Peyer's patch (tissue), 4 donors: ENCODE results near the gene USP24. TPM values are rescaled to one million over a fixed set of nuclear protein-coding genes. Genes with fewer than 3 reads are reported as not detected.

Experiments
- DNase-seq, 3 donors: peaks; one replicate each; pipeline ENCODE4 v3.0.0-alpha.2; 2017 to 2019
- H3K27ac ChIP-seq, 4 donors: fragments of 200-600 bp; sonication (generic); one replicate each; pipeline ENCODE4 v1.5.1; 2016 to 2019
- H3K27me3 ChIP-seq, 2 donors: fragments of 200-600 bp; sonication (generic); one replicate each; pipeline ENCODE4 v1.5.1; 2019
- H3K36me3 ChIP-seq, 3 donors: fragments of 200-600 bp; sonication (generic); one replicate each; pipeline ENCODE4 v1.5.1; 2016 to 2019
- H3K4me1 ChIP-seq, 4 donors: fragments of 200-600 bp; sonication (generic); one replicate each; pipeline ENCODE4 v1.5.1; 2016 to 2019
- H3K4me3 ChIP-seq, 4 donors: fragments of 200-600 bp; sonication (generic); 1 replicate in 3 of 4; 2 replicates in 1 of 4; pipeline ENCODE4 v1.5.1; 2016 to 2019; ENCODE audit warnings: mild to moderate bottlenecking in 1 of 4
- H3K9me3 ChIP-seq, 4 donors: fragments of 200-600 bp; sonication (generic); one replicate each; pipeline ENCODE4 v1.5.1; 2016 to 2019; ENCODE audit warnings: mild to moderate bottlenecking in 1 of 4
- POLR2A ChIP-seq, 2 donors: fragments of 450-650 bp; IDR thresholded peaks; one replicate each; pipeline ENCODE4 v1.5.1; 2017; ENCODE audit warnings: antibody characterized with exemption in 2 of 2, mild to moderate bottlenecking in 2 of 2, moderate library complexity in 2 of 2
- total RNA-seq, 4 donors: library from RNA; depleted of rRNA; stranded (reverse); fragments of >200 nt; gene quantifications; one replicate each; pipeline ENCODE4 v1.1.0, GENCODE V29; 2016
- TF ChIP-seq, protein P1 (sequence below), 6 experiments: fragments of 450-650 bp in 4 of 6; fragments of 200-600 bp in 2 of 6; sonication (generic) in 1 of 6; IDR thresholded peaks; one replicate each; pipeline ENCODE4 v1.5.1; 2017 to 2019; ENCODE audit warnings: antibody characterized with exemption in 6 of 6, mild to moderate bottlenecking in 3 of 6, moderate library complexity in 1 of 6

Gene USP24
- total RNA-seq, 4 donors from 2014 or later = 37.1 to 130 (median 47.0) TPM

DNA sequence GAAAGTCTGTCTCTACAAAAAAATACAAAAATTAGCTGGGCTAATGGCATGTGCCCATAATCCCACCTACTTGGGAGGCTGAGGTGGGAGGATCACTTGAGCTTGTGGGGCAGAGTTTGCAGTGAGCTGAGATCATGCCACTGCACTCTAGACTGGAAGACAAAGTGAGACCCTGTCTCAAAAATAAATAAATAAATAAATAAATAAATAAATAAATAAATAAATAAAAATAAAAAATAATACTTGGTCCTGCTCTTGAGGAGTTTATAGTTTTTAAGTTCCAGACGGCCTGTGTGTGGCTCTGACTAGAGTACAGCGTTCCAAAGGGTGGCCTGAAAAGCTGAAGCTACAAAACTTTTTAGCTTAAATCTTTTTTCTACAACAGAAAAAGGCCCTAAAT lies 140.7 kb downstream of the USP24 start:
- H3K36me3 ChIP-seq = peaks cover 0 to 95% (median 0%) of the 10 kb centered on the region in 3 donors

DNA sequence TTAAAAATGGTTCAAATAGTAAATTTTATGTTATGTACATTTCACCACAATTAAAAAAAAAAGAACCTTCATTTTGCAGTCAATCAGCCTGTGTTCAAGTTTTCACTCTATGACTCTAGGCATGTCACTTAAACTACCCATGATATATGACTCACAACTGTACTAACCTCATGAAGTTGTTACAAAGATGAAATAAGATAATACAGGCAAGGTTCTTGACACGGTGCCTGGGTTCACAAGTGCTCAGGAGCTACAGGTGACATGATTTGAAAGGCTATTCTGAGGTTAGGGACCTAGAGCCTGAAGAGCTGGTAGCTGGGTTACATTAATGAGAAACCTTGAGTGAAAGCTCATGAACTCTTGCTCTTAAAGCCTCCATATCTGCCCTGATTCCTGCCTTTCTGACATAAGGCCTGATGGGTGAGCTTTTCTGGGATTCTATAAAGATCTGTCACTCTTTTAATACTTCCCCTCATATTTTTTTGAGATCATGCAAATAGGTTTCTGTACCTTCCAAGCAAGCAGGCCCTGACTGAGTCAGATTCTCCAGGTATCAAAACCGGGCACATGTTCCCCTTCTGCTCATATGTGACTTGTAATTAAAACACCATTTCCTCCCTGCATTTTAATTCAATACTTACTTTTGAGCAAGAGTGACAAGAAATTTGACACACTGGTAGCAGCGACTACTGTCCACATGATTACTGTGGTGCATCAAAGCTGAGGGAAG lies 141.8 kb downstream of the USP24 start:
- H3K4me3 ChIP-seq = no peak overlapping the region
- H3K36me3 ChIP-seq = peaks cover 0 to 94% (median 0%) of the 10 kb centered on the region in 3 donors
- TF ChIP-seq POLR2A (IDR thresholded peaks at IDR 0.05) = no peak
- TF ChIP-seq, protein P1, sequence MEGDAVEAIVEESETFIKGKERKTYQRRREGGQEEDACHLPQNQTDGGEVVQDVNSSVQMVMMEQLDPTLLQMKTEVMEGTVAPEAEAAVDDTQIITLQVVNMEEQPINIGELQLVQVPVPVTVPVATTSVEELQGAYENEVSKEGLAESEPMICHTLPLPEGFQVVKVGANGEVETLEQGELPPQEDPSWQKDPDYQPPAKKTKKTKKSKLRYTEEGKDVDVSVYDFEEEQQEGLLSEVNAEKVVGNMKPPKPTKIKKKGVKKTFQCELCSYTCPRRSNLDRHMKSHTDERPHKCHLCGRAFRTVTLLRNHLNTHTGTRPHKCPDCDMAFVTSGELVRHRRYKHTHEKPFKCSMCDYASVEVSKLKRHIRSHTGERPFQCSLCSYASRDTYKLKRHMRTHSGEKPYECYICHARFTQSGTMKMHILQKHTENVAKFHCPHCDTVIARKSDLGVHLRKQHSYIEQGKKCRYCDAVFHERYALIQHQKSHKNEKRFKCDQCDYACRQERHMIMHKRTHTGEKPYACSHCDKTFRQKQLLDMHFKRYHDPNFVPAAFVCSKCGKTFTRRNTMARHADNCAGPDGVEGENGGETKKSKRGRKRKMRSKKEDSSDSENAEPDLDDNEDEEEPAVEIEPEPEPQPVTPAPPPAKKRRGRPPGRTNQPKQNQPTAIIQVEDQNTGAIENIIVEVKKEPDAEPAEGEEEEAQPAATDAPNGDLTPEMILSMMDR (IDR thresholded peaks at IDR 0.05) = no peak
- no peak overlapping the region for H3K27ac ChIP-seq
- no peaks in the 10 kb centered on the region for H3K27me3 ChIP-seq
- H3K4me1 ChIP-seq = no peaks in the 10 kb centered on the region
- H3K9me3 ChIP-seq = no peaks in the 10 kb centered on the region
- no peak for DNase-seq

More for the DNA sequence above, 140.7 kb downstream of the USP24 start:
- H3K4me1 ChIP-seq = no peaks in the 10 kb centered on the region
- DNase-seq = no peak
- no peak overlapping the region for H3K4me3 ChIP-seq
- no peaks in the 10 kb centered on the region for H3K27me3 ChIP-seq
- H3K9me3 ChIP-seq = no peaks in the 10 kb centered on the region
- TF ChIP-seq, protein P1 (IDR thresholded peaks at IDR 0.05) = no peak
- no peak for TF ChIP-seq POLR2A (IDR thresholded peaks at IDR 0.05)
- H3K27ac ChIP-seq = no peak overlapping the region

DNA sequence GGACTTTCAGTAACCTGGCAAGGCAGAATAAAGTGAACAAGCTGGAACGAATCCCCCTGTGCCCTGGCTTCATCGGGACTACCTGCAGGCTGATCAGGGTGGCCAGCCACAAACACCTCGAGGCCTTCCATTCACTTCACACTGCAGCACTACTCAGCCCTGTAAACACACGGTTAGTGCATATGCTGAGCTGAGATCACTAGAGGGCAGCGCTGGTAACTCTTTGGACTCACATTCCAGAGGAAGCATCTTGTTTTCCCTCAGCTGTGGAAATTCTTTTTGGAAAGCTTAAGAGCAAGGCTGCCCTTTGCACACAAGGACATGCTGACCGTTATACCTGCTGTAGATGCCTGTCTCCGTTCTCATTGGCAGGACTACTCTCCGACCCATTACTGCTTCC lies 143.7 kb downstream of the USP24 start:
- Histone ChIP-seq H3K9me3 (no peaks in the 10 kb centered on the region), H3K27ac (no peak overlapping the region), H3K4me3 (no peak overlapping the region), H3K36me3 (peaks cover 0 to 94% (median 0%) of the 10 kb centered on the region in 3 donors), H3K27me3 (no peaks in the 10 kb centered on the region), H3K4me1 (no peaks in the 10 kb centered on the region)
- TF ChIP-seq, protein P1 (IDR thresholded peaks at IDR 0.05) = peak in 2 of 6 experiments; percentile 11 to 23
- no peak for TF ChIP-seq POLR2A (IDR thresholded peaks at IDR 0.05)
- DNase-seq = no peak

DNA sequence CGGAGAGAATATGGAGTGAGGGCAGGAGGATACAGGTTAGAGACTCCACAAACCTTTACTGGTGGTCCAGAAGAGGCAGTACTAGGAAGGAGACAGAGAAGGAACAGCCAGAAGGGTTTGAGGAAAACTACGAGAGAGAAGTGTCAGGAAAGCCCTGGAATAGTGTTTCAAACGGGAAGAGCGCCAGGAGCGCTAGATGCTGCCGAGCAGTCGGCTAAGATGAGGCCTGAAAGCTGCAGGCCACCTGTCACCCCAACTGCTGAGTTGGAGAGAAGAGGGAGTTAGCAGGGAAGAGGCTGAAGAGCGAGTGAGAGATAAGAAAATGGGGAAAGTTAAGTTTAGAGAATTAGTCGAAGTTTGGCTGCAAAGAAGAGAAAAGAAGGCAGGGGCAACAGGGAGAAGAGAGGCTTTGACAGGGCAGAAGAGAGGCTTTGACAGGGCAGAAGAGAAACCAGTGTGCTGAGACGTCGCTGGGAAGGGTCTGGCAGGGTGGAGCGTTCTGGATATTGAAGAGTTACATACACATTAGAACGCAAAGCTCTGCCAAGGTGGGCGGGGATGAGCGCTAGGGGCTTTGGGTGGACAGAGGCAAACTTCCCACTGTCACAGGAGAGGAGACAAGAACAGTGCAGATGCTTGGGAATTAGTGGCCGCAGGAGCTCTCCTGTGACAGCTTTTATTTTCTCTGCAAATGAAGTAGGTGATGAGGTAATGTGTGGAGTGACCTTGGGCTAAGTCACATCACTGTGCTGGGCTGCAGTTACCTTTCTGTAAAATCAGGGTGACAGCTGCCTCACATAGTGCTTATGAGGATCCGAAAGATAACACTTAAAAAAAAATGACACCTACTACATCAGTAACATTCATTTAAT lies 144.6 kb downstream of the USP24 start:
- Histone ChIP-seq H3K9me3 (no peaks in the 10 kb centered on the region), H3K27ac (no peak overlapping the region), H3K4me3 (no peak overlapping the region), H3K4me1 (no peaks in the 10 kb centered on the region), H3K27me3 (no peaks in the 10 kb centered on the region), H3K36me3 (peaks cover 0 to 92% (median 0%) of the 10 kb centered on the region in 3 donors)
- TF ChIP-seq POLR2A (IDR thresholded peaks at IDR 0.05) = no peak
- TF ChIP-seq, protein P1 (IDR thresholded peaks at IDR 0.05) = no peak
- no peak for DNase-seq

- H3K27me3 ChIP-seq = no peaks in the 10 kb centered on the region
- H3K27ac ChIP-seq = no peak overlapping the region
- TF ChIP-seq POLR2A (IDR thresholded peaks at IDR 0.05) = no peak
- TF ChIP-seq, protein P1 (IDR thresholded peaks at IDR 0.05) = no peak
- H3K36me3 ChIP-seq = peaks cover 0 to 82% (median 0%) of the 10 kb centered on the region in 3 donors
- no peak overlapping the region for H3K4me3 ChIP-seq
- H3K4me1 ChIP-seq = no peaks in the 10 kb centered on the region
- H3K9me3 ChIP-seq = no peaks in the 10 kb centered on the region
- no peak for DNase-seq
Observed at GRCh38 chr1:55069280-55069679, 145.9 kb downstream of the USP24 start.
